ENCODE results near the gene PRTFDC1.
A peak's percentile ranks its signal among the peaks of the same experiment; 100 is the strongest.
"Not testable (repeated sequence)": the region's sequence is repeated elsewhere in the genome, so short reads cannot be mapped to it uniquely, and the experiment has no call there.

PRTFDC1 gene

GRCh38 chr10:24929056-24929544 lies 23.3 kb downstream of the PRTFDC1 start:
- DNase-seq, result no peak

- no peak for DNase-seq
These were observed 24.2 kb downstream of the PRTFDC1 start for GRCh38 chr10:24928163-24928562.

GRCh38 chr10:24926557-24926956 lies 25.8 kb downstream of the PRTFDC1 start:
- DNase-seq, result no peak

GRCh38 chr10:24925799-24926198 lies 26.6 kb downstream of the PRTFDC1 start:
- no peak for DNase-seq

- DNase-seq, result not testable (repeated sequence)
These were observed 27.9 kb downstream of the PRTFDC1 start for GRCh38 chr10:24924483-24924882.

GRCh38 chr10:24922222-24922868 lies 30.1 kb downstream of the PRTFDC1 start:
- DNase-seq, result peak; percentile 71

GRCh38 chr10:24920907-24921881 lies 31.2 kb downstream of the PRTFDC1 start:
- peak; percentile 98 for DNase-seq

GRCh38 chr10:24920192-24920591 lies 32.2 kb downstream of the PRTFDC1 start:
- DNase-seq, result not testable (repeated sequence)

- DNase-seq, result not testable (repeated sequence)
These were observed 32.8 kb downstream of the PRTFDC1 start for GRCh38 chr10:24919629-24920028.

- no peak for DNase-seq
These were observed 34.4 kb downstream of the PRTFDC1 start for GRCh38 chr10:24917979-24918378.

- no peak for DNase-seq
These were observed 34.9 kb downstream of the PRTFDC1 start for GRCh38 chr10:24917493-24917892.

GRCh38 chr10:24916365-24916764 lies 36.0 kb downstream of the PRTFDC1 start:
- no peak for DNase-seq

- peak; percentile 58 for DNase-seq
These were observed 37.1 kb downstream of the PRTFDC1 start for GRCh38 chr10:24915304-24915703.

GRCh38 chr10:24914148-24914547 lies 38.3 kb downstream of the PRTFDC1 start:
- no peak for DNase-seq

- DNase-seq, result peak; percentile 91
These were observed 40.2 kb downstream of the PRTFDC1 start for GRCh38 chr10:24912215-24912614.

GRCh38 chr10:24911029-24911428 lies 41.4 kb downstream of the PRTFDC1 start:
- no peak for DNase-seq

GRCh38 chr10:24910574-24910973 lies 41.8 kb downstream of the PRTFDC1 start:
- no peak for DNase-seq

- peak; percentile 74 for DNase-seq
These were observed 43.5 kb downstream of the PRTFDC1 start for GRCh38 chr10:24908793-24909423.

GRCh38 chr10:24907956-24908355 lies 44.5 kb downstream of the PRTFDC1 start:
- DNase-seq, result no peak

GRCh38 chr10:24906372-24906771 lies 46.0 kb downstream of the PRTFDC1 start:
- peak; percentile 36 for DNase-seq

- no peak for DNase-seq
These were observed 47.6 kb downstream of the PRTFDC1 start for GRCh38 chr10:24904824-24905223.

- DNase-seq, result no peak
These were observed 50.0 kb downstream of the PRTFDC1 start for GRCh38 chr10:24902400-24902728.

- DNase-seq, result peak; percentile 83
These were observed 50.6 kb downstream of the PRTFDC1 start for GRCh38 chr10:24901686-24902399.

All from suppressor macrophage treated with lipopolysaccharide for 4 hours (primary cell).